HG03025 (cell line): ENCODE results near the gene NEURL3.

Source experiments
- ATAC-seq: cut with Tn5 transposase; IDR thresholded peaks from one replicate; pipeline ENCODE4 v1.9.1; 2021; ENCODE audit warnings: mild to moderate bottlenecking, moderate library complexity; ENCODE audit not compliant: unreplicated experiment, low FRiP score

NEURL3 gene

DNA sequence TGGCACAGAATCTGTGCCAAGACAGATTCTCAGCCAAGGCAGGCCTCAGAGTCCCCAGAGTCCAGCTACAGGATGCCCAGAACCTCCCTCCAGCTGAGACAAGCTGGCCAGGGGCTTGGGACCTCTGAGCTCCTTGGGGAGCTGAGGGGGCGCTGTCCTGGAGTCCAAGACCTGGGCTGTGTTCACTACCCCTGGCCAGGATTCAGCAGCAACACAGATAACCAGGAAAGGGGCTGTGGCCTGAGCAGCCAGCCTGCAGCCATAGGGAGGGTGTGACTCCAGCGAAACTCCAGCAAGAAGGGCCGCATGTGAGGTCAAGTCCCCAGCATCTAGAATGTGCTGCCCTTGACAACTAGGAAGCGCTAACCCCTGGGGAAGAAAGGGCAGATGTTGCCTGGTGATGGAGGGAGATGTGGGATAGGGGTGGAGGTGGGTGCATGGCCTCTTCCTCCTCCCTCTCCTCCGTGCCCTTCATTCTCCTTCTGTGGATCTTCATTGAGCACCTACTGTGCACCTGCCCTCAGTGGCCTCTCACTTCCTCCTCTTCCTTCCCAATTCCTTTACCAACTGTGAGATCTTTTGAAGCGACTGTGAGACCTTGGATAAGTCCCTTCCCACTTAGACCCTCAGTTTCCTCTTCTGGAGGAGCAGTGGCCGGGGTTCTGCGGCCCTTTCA, 23.7 kb upstream of the NEURL3 start:
- no peak for ATAC-seq

GRCh38 chr2:96528006-96528699, 23.0 kb upstream of the NEURL3 start:
- no peak for ATAC-seq

DNA sequence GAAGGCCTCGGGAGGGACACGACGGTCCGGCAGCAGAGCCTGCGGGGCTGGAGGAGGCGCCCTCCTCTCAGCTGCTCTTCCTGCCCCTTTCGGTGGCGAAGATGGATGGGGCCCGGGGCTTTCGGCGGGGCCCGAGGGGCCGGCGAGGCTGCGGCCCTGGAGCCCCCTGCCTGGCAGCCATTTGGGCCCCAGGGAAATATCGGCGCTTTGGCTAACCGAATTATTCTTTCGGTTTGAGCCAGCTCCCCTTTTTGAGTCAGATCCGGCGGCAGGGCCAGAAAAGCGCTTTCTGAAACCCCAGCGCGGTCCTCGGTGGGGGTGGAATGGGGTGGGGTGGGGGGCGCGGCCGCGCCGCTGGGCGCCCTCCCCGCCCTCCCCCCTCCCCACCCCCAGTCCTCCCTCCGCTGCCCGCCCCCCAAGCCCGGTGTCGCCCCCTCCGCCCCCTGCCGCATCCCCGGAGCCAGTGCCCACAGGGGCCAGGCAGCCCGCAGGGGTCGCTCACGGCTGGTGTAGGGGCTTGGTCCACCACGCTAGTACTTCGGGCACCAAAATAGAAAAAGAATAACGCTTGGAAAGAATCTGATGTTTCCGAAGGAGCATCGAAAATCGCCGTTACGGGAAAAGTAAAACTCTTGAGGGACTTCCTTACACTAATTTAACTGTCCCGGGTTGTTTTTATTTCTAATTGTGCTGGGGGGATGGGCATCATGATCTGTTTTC, 22.3 kb upstream of the NEURL3 start:
- no peak for ATAC-seq

DNA sequence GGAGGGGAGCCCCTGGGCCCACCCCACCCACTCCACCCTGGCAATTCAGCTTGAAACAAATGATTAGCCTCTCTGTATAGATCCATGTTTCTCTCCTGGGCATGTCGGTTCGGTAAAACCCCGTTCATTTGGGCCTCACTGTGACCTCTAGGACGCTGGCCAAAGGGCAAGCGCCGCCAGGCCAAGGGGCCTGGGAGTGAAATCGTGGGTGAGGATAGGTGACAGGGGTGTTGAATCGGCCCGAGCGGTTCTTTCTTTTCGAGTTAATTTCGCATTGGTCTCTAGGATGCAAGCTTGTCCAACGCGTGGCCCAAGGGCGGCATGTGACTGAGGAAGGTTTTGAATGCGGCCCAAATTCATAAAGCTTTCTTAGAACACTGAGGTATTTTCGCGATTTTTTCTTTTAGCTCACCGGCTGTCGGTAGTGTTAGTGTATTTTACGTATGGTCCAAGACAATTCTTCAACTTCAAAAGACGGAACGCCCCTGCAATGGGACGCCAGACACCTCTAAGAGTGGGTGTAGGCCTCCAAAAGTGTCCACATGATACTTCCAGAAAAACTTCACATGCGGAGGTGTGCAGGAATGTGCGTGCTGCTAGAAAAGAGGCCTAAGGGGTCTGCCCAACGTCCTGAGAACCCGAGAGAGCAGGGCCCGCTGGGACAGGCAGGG, 21.6 kb upstream of the NEURL3 start:
- ATAC-seq = no peak

GRCh38 chr2:96526101-96526591, 21.0 kb upstream of the NEURL3 start:
- no peak for ATAC-seq

DNA sequence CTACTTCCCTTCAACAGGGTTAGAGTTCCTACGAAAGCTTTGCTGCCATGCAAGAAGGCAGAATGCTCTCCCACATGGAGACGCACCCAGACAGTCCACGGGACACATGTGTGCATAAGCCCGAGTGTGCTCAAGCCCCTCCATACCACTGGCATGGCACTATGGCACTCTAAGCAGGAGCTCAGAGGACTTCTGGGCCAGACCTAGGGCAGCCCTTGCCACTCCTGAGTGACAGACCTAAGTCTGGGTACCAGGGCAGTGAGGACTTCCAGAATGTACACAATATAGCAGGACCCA, 20.0 kb upstream of the NEURL3 start:
- no peak for ATAC-seq

DNA sequence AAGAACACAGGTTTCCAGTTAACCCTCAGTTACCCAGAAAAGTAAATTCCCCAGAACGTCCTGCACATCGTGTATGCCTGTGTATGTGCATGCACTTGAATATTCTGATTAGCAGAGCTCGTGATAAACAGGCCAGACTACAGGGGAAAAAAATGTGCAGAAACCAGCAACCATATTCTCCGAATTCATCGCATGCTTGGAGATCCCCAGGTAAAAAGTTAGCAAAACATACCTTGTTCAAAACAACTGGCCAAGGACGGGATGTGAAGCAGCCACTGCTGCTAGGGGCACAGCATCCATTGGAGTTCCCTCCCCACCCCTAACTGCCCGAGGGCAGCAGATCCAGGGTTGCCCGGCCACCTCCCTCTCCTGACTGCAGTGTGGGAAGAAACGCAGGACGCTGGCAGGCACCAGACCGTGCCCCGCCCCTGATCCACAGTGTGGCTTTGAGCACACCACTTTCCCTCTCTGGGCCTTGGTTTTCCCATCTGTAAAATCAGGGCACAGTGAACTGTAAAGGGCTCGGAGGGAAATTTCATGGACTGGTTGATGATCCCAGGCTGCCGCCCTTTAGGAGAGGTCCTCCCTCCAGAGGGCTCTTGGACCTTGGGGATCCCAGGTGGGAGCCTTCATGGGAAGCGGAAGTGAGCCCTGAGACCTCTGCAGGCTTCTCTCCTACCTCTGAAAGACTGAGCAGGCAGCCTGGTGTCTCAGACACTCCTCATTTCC, 19.5 kb upstream of the NEURL3 start:
- ATAC-seq = no peak

DNA sequence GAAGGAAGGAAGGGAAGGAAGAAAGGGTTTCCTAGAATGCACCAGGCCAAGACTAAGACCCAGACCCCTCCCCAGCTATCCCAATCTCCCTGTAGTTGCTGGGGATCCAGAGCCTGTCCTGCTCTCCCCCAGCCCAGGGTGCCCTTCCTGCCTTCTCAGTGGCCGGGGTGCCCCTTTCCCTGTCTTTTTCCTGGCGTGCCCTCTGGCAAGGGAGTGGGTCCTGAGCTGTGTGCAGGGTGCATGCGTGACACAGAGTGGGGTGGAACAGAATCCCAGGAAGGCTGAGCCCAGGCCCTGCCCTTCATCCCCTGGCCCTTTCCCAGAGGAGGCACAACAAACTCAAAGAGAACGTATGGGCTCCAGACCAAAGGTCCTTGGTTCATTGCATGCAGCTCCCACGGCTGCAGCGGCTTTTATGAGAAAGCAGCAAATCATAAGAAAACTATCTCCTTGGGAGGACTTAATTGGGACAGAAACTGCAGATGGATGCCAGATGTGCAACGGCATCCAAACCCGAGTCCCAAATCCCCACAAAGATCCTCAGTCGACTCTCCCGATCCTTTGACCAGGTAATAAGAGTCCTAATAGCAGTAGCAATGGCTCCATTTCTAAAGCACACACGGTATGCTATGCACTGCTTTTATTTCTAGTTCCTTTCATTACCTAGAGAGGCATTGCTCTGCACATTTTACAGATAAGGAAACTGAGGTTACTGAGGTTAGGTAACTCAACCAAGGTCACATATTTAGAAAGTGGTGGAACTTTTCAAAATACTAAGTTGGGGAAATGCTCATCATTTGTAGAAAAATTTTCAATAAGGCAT, 18.7 kb upstream of the NEURL3 start:
- ATAC-seq = no peak

GRCh38 chr2:96522304-96523203, 17.4 kb upstream of the NEURL3 start:
- ATAC-seq = no peak

DNA sequence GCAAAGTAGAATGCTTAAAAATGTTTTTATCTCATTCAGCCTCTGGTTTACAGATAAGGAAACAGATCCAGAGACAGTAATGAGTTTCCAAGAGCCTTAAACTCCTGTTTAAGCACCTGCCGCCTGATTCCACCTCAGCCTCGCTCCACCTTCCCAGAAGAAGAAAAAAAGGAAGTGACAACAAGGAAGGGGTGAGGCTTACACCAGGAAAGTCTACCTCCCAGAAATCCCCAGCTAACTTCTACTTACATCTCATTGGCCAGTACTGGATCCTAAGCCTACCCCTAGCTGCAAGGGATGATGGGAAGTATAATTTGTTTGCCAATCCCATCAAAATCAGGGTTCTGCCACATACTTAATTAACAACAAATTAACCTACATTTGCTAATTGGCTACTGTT, 16.1 kb upstream of the NEURL3 start:
- no peak for ATAC-seq

- no peak for ATAC-seq
Observed at GRCh38 chr2:96520697-96521096, 15.5 kb upstream of the NEURL3 start.

DNA sequence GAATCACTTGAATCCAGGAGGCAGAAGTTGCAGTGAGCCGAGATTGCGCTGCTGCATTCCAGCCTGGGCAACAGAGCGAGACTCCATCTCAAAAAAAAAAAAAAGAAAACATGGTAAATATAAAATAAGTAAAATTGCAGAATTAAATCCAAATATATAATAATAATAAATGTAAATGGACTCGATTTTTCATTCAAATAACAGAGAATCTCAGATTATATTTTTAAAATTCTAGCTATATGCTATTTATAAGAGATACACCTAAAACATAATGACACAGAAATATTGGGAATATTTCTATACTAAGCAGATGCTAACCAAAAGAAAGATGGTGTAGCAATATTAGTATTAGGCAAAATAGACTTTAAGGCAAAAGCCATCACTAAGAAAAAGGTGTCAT, 15.1 kb upstream of the NEURL3 start:
- ATAC-seq = no peak

- no peak for ATAC-seq
Observed at GRCh38 chr2:96517079-96517478, 11.9 kb upstream of the NEURL3 start.

DNA sequence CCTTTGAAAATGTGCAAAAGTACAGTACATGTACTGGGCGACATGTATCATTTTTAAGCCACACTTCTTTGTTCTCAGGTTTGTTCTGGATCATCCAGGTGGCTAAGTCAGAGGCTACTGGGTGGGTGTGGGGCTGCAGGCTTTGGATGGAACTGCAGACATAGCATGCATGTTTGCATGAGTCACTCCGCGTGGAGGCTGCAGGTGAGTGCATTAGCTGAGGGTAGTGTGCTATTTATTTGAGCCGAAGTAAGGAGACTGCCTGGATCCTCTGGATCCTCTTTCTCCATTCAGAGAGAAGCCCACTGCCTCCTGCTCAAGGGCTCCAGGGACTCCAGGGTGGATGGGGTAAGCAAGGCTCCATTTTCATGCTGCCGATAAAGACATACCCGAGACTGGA, 9.4 kb upstream of the NEURL3 start:
- ATAC-seq = no peak

DNA sequence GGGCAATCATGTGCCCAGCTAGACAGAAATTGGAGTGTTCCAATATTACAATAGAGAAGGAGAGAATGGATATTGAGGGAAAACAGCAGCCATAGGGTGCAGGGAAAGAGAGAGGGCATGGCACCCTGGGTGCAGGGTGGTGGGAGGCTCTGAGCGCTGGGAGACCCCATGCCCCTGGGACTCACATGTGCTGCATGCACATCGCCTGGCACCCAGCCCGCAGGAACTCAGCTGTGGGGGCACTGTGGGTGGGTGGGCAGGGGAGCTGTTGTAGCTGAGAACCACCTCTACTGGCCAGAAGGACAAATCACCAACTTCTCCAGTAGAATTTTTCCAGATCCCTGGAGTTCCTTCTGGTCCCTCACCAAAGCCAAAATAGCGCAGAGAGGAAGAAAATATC, 7.2 kb upstream of the NEURL3 start:
- ATAC-seq = no peak

- no peak for ATAC-seq
Observed at GRCh38 chr2:96511851-96512250, 6.7 kb upstream of the NEURL3 start.

GRCh38 chr2:96510931-96511595, 5.9 kb upstream of the NEURL3 start:
- no peak for ATAC-seq

DNA sequence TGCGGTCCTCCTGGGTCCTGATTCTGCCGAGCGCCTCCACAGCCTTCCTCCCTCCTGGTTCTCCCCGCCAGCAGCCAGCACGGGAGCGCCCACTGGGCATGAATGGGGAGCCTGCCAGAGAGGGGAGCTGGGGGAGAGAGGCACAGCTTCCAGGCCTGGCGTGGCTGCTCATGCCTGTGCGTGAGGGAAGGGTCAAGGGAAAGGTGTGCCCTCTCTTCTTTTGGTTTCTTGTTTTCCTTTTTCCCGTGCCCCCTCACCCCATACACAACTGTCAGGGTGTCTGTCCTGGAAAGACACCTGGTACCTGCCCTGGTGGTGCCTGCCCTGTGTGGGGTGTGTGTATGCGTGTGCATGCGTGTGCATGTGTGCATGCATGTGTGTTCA, 4.7 kb upstream of the NEURL3 start:
- no peak for ATAC-seq
